ENCODE results near the gene PODXL2.
A peak's percentile ranks its signal among the peaks of the same experiment; 100 is the strongest.
"Not testable (repeated sequence)": the region's sequence is repeated elsewhere in the genome, so short reads cannot be mapped to it uniquely, and the experiment has no call there.

PODXL2 gene

GRCh38 chr3:127688416-127689265 lies 59.7 kb downstream of the PODXL2 start:
- no peak for DNase-seq (ENCODE audit: low read depth in 3 of 3)

GRCh38 chr3:127689266-127689860 lies 60.4 kb downstream of the PODXL2 start:
- no peak for DNase-seq (ENCODE audit: low read depth in 3 of 3)

- DNase-seq (ENCODE audit: low read depth in 3 of 3): no peak
Observed at GRCh38 chr3:127690106-127690505, 61.1 kb downstream of the PODXL2 start.

GRCh38 chr3:127690823-127691452 lies 62.0 kb downstream of the PODXL2 start:
- DNase-seq (ENCODE audit: low read depth in 3 of 3): no peak

- no peak for DNase-seq (ENCODE audit: low read depth in 3 of 3)
Observed at GRCh38 chr3:127691489-127691888, 62.5 kb downstream of the PODXL2 start.

- DNase-seq (ENCODE audit: low read depth in 3 of 3): no peak
Observed at GRCh38 chr3:127691974-127692373, 63.0 kb downstream of the PODXL2 start.

GRCh38 chr3:127692501-127693335 lies 63.7 kb downstream of the PODXL2 start:
- no peak for DNase-seq (ENCODE audit: low read depth in 3 of 3)

- DNase-seq (ENCODE audit: low read depth in 3 of 3): no peak
Observed at GRCh38 chr3:127693336-127693843, 64.4 kb downstream of the PODXL2 start.

- DNase-seq (ENCODE audit: low read depth in 3 of 3): peak in 1 of 3 experiments; percentile 26
Observed at GRCh38 chr3:127694467-127695215, 65.7 kb downstream of the PODXL2 start.

GRCh38 chr3:127697551-127698240 lies 68.7 kb downstream of the PODXL2 start:
- DNase-seq (ENCODE audit: low read depth in 3 of 3): peak in 1 of 3 experiments; percentile 37

- DNase-seq (ENCODE audit: low read depth in 3 of 3): no peak
Observed at GRCh38 chr3:127698286-127698685, 69.3 kb downstream of the PODXL2 start.

- DNase-seq (ENCODE audit: low read depth in 3 of 3): no peak
Observed at GRCh38 chr3:127698691-127699415, 69.9 kb downstream of the PODXL2 start.

GRCh38 chr3:127699416-127700300 lies 70.7 kb downstream of the PODXL2 start:
- DNase-seq (ENCODE audit: low read depth in 3 of 3): no peak

- DNase-seq (ENCODE audit: low read depth in 3 of 3): no peak
Observed at GRCh38 chr3:127700406-127700805, 71.4 kb downstream of the PODXL2 start.

GRCh38 chr3:127701280-127701911 lies 72.4 kb downstream of the PODXL2 start:
- DNase-seq (ENCODE audit: low read depth in 3 of 3): no peak

GRCh38 chr3:127702151-127702578 lies 73.2 kb downstream of the PODXL2 start:
- DNase-seq (ENCODE audit: low read depth in 3 of 3): no peak

GRCh38 chr3:127704840-127705239 lies 75.9 kb downstream of the PODXL2 start:
- DNase-seq (ENCODE audit: low read depth in 3 of 3): not testable (repeated sequence)

GRCh38 chr3:127706312-127706711 lies 77.3 kb downstream of the PODXL2 start:
- DNase-seq (ENCODE audit: low read depth in 3 of 3): no peak

All from stimulated activated CD4-positive, alpha-beta T cell treated with anti-CD3 and anti-CD28 coated beads, TNF-alpha, amount 100 ng/mL, for 24 hours (primary cell).